Suppressor macrophage (primary cell): ENCODE measurements around the gene AGPAT4.
A peak's percentile ranks its signal among the peaks of the same experiment; 100 is the strongest.
"Not testable (repeated sequence)": the region's sequence is repeated elsewhere in the genome, so short reads cannot be mapped to it uniquely, and the experiment has no call there.

ENCODE experiments used
- DNase-seq, 4 experiments: peaks; one replicate each; pipeline ENCODE4 v3.0.0-alpha.2; 2020 to 2022
- total RNA-seq, 17 experiments: gene quantifications; one replicate each; lab custom pipeline; 2026; ENCODE audit warnings: mixed read lengths in 6 of 17, inconsistent platforms in 3 of 17; lab: John Stamatoyannopoulos, UW

AGPAT4 gene
- total RNA-seq = 8.6 to 88.3 (median 45.7) reads per million in 17 experiments

- DNase-seq = peak; percentile 91 to 98 (median 93)
Observed at GRCh38 chr6:161273752-161274487, at the start of gene AGPAT4. TSS of gene AGPAT4 (minus strand) at chr6:161274061. CDS start at chr6:161232213, 41,848 bp downstream.

GRCh38 chr6:161319231-161319630 is 45.4 kb upstream of the AGPAT4 start:
- no peak for DNase-seq

GRCh38 chr6:161318456-161318855 is 44.6 kb upstream of the AGPAT4 start:
- DNase-seq = no peak

GRCh38 chr6:161316531-161316930 is 42.7 kb upstream of the AGPAT4 start:
- DNase-seq = no peak

- not testable (repeated sequence) for DNase-seq
Observed at GRCh38 chr6:161315246-161315917, 41.5 kb upstream of the AGPAT4 start.

GRCh38 chr6:161314541-161315245 is 40.8 kb upstream of the AGPAT4 start:
- not testable (repeated sequence) for DNase-seq

GRCh38 chr6:161313940-161314509 is 40.2 kb upstream of the AGPAT4 start:
- no peak for DNase-seq

- not testable (repeated sequence) for DNase-seq
Observed at GRCh38 chr6:161313475-161313874, 39.6 kb upstream of the AGPAT4 start.

- DNase-seq = not testable (repeated sequence)
Observed at GRCh38 chr6:161309774-161310173, 35.9 kb upstream of the AGPAT4 start.

- DNase-seq = no peak
Observed at GRCh38 chr6:161308075-161308655, 34.3 kb upstream of the AGPAT4 start.

GRCh38 chr6:161305860-161306259 is 32.0 kb upstream of the AGPAT4 start:
- no peak for DNase-seq

GRCh38 chr6:161303628-161304340 is 29.9 kb upstream of the AGPAT4 start:
- DNase-seq = no peak

GRCh38 chr6:161302949-161303348 is 29.1 kb upstream of the AGPAT4 start:
- no peak for DNase-seq

- no peak for DNase-seq
Observed at GRCh38 chr6:161301338-161301737, 27.5 kb upstream of the AGPAT4 start.

- DNase-seq = no peak
Observed at GRCh38 chr6:161300823-161301222, 27.0 kb upstream of the AGPAT4 start.

GRCh38 chr6:161299726-161300125 is 25.9 kb upstream of the AGPAT4 start:
- no peak for DNase-seq

- DNase-seq = no peak
Observed at GRCh38 chr6:161295784-161296183, 21.9 kb upstream of the AGPAT4 start.

GRCh38 chr6:161292650-161293281 is 18.9 kb upstream of the AGPAT4 start:
- no peak for DNase-seq

GRCh38 chr6:161292145-161292544 is 18.3 kb upstream of the AGPAT4 start:
- no peak for DNase-seq

GRCh38 chr6:161290751-161291150 is 16.9 kb upstream of the AGPAT4 start:
- DNase-seq = peak in 1 of 4 experiments; percentile 18

- no peak for DNase-seq
Observed at GRCh38 chr6:161284653-161285052, 10.8 kb upstream of the AGPAT4 start.
